NOMO-1 (cell line): ENCODE results near the gene ADAMTS6.

Experiments used
- DNase-seq, 2 experiments: peaks; one replicate each; lab custom pipeline; 2025; ENCODE audit not compliant: unreplicated experiment in 2 of 2; lab: John Stamatoyannopoulos, UW

The ADAMTS6 gene

GRCh38 chr5:65475336-65475735 is 6.4 kb downstream of the ADAMTS6 start:
- DNase-seq: no peak

GRCh38 chr5:65474130-65474711 is 7.5 kb downstream of the ADAMTS6 start:
- no peak for DNase-seq

DNA sequence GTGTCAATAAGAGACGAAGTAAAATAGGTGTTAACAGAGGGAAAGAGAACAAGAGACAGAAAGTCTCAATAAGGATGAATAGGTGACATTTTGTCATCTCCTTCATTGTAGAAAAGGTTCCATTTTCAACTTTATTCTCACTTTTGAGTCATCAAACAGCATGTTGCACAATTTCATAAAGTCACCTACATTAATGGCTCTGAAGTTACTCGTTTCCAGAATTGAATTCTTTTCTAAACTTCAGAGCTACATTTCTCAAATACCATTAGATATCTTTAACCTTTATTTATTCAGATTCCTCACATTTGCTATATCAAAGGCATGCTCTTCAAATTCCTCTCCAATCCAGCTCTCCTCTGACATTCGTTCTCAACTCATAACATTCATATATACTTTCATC is 13.1 kb downstream of the ADAMTS6 start:
- DNase-seq: no peak

DNA sequence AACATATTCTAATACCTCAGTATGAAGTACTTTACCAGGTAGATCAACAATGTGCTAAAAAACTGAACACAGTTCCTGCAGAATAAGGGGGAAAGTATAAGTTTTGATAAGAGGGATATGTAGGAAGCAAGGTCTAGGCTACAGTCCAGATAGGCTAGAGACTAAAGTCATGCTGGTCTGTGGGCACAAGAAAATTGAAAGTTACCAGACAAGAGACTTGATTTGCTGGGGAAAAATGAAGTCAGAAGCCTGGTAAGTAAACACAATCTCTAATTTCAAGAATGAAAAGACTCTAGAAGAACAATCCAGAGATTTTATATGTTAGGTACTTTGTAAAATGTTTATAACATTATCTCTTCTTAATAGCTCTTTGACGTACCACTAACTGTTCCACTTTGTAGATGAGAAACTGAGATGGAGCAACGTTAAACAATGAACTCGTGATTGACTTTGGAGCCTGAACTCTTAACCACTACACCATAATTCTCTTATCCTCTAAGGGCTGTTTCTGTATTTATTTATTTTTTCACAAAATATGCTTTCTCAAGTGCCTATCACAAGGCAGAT is 19.5 kb downstream of the ADAMTS6 start:
- no peak for DNase-seq

- no peak for DNase-seq
These were observed 20.2 kb downstream of the ADAMTS6 start for GRCh38 chr5:65461490-65461889.

DNA sequence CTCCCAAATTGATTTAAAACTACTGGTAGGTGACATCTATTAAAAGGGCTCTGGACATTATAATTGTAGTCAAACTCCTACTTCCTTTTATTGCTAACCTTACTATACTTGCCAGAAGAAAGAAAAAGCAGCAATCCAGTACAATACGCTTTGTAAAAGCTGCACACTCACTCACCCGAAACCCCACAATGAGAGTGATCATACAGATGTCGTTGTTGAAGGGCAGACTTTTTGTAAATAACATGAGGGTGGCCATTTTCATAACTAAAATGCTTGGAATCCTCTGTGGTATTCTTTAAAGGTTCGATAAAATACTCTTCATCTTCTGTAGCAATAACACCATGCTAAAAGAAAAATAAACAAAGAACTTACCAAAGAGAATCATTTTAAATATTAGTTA is 21.7 kb downstream of the ADAMTS6 start:
- no peak for DNase-seq

- DNase-seq: no peak
These were observed 26.7 kb downstream of the ADAMTS6 start for GRCh38 chr5:65455064-65455463.

DNA sequence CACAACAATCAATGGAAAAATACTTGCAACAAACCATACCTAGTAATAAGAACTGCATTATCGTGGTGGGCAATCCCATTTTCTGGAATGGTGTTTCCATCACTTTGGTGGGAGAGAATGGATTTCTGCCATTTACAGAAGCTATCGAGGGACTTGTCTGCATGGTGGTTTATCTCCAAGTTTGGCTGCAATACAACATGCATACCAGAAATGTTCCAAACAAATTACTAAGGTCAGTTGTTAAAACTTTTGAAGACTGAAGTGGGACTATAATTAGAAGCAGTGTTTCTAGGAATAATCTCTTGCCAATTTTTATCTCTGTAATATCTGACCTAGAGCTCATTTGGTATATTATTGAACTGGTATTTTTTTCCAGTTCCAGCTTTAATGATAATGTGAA is 30.3 kb downstream of the ADAMTS6 start:
- no peak for DNase-seq

- no peak for DNase-seq
These were observed 35.0 kb downstream of the ADAMTS6 start for GRCh38 chr5:65446682-65447081.

GRCh38 chr5:65441800-65442199 is 39.9 kb downstream of the ADAMTS6 start:
- peak in 1 of 2 experiments; percentile 0 for DNase-seq

DNA sequence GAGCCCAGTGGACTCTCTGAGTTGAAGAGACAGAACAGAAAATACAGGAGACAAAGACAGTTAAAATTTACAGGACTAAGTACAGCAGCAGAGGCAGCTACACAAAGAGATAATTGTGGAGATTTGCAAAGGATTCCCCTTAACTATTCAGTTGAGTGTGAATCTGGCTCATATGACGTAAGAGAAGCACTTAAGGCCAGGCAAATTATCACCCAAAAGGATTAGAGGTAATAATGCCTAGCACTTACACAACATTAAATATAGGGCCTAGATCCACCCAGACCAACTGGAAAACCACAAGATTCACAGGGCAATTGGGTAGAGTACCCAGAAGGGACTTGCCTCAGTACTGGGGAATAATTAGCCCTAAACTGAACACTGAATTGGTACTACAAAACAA is 41.3 kb downstream of the ADAMTS6 start:
- DNase-seq: peak in 1 of 2 experiments; percentile 1

DNA sequence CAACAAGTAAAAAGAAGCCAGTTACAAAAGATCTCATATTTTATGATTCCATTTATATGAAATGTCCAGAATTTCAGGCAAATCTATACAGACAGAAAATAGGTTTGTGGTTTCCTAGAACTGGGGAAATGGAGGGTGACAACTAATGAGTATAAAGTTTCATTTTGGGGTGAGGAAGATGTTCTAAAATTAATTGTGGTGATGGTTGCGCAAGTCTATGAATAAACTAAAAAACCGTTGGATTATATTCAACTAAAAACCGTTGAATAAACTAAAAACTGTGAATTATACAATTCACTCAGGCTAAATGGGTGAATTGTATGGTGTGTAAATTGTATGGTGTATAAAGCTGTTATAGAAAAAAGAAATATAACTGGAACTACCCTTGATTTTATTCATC is 47.6 kb downstream of the ADAMTS6 start:
- peak in 1 of 2 experiments; percentile 8 for DNase-seq

DNA sequence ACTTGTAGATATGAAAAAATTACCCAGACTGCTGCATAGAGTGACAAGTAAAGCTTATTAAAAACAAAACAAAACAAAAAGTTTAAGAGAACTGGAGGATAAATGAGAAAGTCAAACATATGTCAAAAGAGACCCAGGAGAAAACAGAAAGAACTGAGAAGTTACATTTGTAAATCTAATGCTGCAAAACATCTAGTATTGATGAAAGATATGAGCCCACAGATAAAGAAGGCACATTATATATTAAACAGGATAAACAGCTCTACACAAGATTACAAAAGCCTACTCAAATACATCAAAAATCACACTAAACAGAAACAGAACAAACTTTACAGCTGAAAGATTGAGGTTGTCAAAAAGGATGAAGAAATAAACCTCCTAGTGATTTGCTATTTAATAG is 55.1 kb downstream of the ADAMTS6 start:
- no peak for DNase-seq

DNA sequence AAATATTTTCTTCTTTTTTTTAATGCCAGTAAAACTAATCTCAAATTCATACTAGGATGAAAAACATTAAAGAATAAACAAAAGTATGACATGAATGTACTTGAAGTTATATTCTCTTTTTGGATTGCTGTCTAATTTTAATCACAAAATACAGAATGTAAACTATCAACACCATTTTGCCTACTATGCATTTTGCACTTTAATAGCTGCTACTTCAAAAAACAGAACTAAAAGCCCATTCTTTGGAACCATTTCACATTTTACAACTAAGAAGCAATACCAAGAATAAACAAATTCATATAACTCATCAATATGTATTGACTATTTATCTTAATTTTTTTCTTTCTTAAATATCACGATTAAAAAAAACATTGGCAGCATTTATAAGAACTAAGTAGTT is 58.1 kb downstream of the ADAMTS6 start:
- DNase-seq: no peak

DNA sequence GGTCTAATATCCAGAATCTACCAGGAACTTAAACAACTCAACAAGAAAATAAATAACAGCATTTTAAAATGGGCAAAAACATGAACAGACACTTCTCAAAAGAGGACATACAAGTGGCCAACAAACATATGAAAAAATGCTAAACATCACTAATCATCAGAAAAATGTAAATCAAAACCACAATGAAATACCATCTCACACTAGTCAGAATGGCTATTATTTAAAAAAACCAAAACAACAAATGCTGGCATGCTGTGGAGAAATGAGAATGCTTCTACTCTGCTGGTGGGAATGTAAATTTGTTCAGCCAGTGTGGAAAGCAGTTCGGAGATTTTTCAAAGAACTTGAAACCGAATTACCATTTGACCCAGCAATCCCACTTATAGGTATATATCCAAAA is 63.1 kb downstream of the ADAMTS6 start:
- no peak for DNase-seq

DNA sequence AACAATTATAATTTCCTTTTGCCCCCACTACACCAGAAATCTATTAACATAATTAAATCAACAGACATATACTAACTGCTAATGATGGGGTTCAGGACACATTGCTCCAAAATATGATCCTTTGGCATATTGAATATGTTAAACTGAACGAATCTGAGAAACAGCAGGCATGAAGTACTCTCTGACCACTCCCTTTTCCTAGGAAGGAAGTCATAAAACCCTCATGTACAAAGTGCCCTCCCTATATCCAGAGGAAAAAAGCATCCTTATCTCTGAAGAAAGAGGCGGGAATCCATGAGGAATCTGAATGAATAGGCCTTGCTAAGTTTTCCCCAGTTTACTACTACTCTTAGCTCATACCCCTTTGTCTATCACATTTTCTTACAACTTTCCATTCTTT is 67.9 kb downstream of the ADAMTS6 start:
- DNase-seq: no peak

DNA sequence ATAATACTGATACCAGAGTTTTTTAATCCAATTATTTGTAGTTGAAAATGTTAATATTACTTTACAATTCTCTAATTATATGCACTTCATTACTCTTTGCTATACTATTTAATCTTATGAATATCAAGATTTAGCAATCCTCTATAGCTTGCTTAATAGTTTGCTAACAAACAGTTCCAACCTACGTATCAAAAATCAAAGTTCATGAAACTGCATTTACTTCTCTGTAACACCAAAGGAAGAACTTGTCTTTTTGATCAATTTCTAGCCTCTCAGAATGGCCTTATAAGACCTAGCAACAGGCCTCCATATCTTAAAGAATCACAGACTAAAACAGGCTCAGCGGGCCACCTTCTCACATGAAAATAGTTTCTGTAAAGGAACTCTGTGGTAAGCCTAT is 68.9 kb downstream of the ADAMTS6 start:
- DNase-seq: no peak

- no peak for DNase-seq
These were observed 70.4 kb downstream of the ADAMTS6 start for GRCh38 chr5:65411356-65411755.

DNA sequence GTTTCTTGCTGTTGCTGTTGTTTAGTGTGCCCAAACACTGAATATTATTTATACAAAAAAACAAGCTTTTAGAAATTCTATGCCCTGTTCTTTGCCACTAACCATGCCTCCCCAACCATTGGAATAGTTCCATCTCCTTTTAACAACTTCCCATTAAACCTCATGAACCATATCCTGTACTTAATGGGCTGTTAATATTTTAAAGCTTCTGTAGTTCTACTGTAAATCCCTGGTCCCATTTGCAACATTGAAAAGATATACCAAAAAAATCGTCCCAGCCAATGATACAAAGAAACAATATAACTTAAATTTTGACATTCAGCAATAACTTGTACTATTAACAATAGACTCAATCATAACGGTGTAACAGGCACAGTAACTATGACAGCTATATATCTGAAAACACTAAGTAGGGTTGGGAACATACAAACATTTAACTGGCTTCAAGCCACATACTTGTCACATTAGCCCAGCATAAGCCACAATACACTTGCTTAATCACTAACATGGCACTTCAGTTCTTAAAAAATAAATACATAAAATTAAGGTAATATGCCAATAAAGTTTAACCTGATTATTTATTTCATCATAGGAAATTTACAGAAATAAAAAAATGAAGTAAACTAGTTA is 86.1 kb downstream of the ADAMTS6 start:
- no peak for DNase-seq

DNA sequence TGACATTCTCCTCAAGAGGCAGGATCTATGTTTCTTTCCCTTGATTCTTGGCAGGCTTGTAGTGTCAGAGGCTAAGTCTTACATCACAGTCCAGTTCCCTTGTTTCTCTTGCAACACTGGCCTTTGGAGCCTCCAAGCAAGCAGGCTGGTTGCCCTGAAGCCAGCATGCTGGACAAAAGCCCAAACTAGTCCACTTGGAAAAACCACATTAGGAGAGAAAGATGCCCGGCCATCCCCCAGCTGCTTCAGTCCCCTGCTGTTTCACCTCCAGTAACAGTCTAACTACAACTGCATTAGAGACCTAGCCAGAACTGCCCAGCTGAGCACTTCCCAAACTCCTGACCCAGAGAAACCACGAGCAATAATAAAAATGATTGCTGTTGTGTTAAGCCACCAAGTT is 87.6 kb downstream of the ADAMTS6 start:
- no peak for DNase-seq

DNA sequence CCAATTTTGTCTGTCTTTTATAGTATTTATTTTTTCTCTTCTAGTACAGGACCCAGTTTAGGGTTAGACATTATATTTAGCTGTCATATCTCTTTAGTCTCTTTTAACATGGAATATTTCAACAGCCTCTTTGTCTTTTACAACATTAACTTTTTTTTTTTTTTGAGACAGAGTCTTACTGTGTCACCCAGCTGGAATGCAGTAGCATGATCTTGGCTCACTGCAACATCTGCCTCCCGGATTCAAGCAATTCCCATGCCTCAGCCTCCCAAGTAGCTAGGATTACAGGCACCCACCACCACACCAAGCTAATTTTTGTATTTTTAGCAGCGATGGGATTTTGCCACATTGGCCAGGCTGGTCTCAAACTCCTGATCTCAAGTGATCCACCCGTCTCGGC is 90.1 kb downstream of the ADAMTS6 start:
- no peak for DNase-seq

- DNase-seq: no peak
These were observed 91.5 kb downstream of the ADAMTS6 start for GRCh38 chr5:65390208-65390607.

- DNase-seq: no peak
These were observed 97.9 kb downstream of the ADAMTS6 start for GRCh38 chr5:65383859-65384258.
